Testis (tissue), 3 donors: ENCODE results near the gene NALCN. TPM values are rescaled to one million over a fixed set of nuclear protein-coding genes. Genes with fewer than 3 reads are reported as not detected.

Experiments
- DNase-seq: peaks from one replicate; pipeline ENCODE4 v3.0.0-alpha.2; 2019
- H3K27ac ChIP-seq, 2 donors: fragments of 200-600 bp; sonication (generic); one replicate each; pipeline ENCODE4 v1.5.1; 2019
- H3K27me3 ChIP-seq: fragments of 200-600 bp; sonication (generic); one replicate; pipeline ENCODE4 v1.5.1; 2019
- H3K36me3 ChIP-seq: fragments of 200-600 bp; sonication (generic); one replicate; pipeline ENCODE4 v1.5.1; 2017; ENCODE audit warnings: low read depth; ENCODE audit errors: missing control alignments
- H3K4me1 ChIP-seq: fragments of 200-600 bp; sonication (generic); one replicate; pipeline ENCODE4 v1.5.1; 2019
- H3K4me3 ChIP-seq, 2 donors: fragments of 200-600 bp; sonication (generic); one replicate each; pipeline ENCODE4 v1.5.1; 2017 to 2019
- H3K9me3 ChIP-seq: fragments of 200-600 bp; sonication (generic); one replicate; pipeline ENCODE4 v1.5.1; 2017
- CTCF ChIP-seq, 3 experiments: fragments of 450-650 bp in 2 of 3; fragments of 200-600 bp in 1 of 3; sonication (generic) in 1 of 3; IDR thresholded peaks; one replicate each; pipeline ENCODE4 v1.5.1; 2016 to 2019; ENCODE audit warnings: antibody characterized with exemption in 3 of 3, mild to moderate bottlenecking in 2 of 3, moderate library complexity in 1 of 3
- POLR2A ChIP-seq: fragments of 450-650 bp; IDR thresholded peaks from one replicate; pipeline ENCODE4 v1.6.1; 2017; ENCODE audit warnings: antibody characterized with exemption, mild to moderate bottlenecking, moderate library complexity
- WGBS, 2 donors: methylation state at CpG; one replicate each; pipeline ENCODE4 v1.1.5; 2018; 5-methylcytosine and 5-hydroxymethylcytosine counted together
- intact Hi-C: fragments of 100-400 bp; cut with DNase I; formaldehyde crosslinking; loops from one replicate; pipeline ENCODE4 v1.15.1; 2023; ENCODE audit warnings: low total_unique reads
- polyA plus RNA-seq: library from polyadenylated mRNA; stranded (reverse); fragments of 350-450 nt; fragmentation: Illumina TruSeq; extraction: RNeasy Lipid Tissue Mini Kit (QIAGEN cat#74804); gene quantifications from one replicate; pipeline ENCODE4 v1.2.3, GENCODE V29; 2014; ENCODE audit warnings: low read depth, low replicate concordance; ENCODE audit not compliant: insufficient read depth
- total RNA-seq, 2 donors: library from RNA; depleted of rRNA; stranded (reverse); fragments of >200 nt; gene quantifications; one replicate each; pipeline ENCODE4 v1.2.3, GENCODE V29; 2016

Gene NALCN
- total and polyA plus RNA-seq, 3 donors from 2014 or later: 2.9 to 4.0 (median 3.2) TPM

GRCh38 chr13:101398920-101399319 is 17.4 kb downstream of the NALCN start:
- WGBS, 2 donors: 94% methylated on average over 2 of the region's 2 CpGs
- Histone ChIP-seq H3K36me3 (no peaks in the 10 kb centered on the region), H3K27ac (no peak overlapping the region), H3K9me3 (no peaks in the 10 kb centered on the region), H3K4me1 (no peaks in the 10 kb centered on the region), H3K27me3 (no peaks in the 10 kb centered on the region), H3K4me3 (no peak overlapping the region)
- DNase-seq: no peak
- intact Hi-C loops: no loop called here
- TF ChIP-seq POLR2A (no peak), CTCF (IDR thresholded peaks at IDR 0.05) (no peak)

GRCh38 chr13:101398191-101398590 is 18.1 kb downstream of the NALCN start:
- intact Hi-C loops: no loop called here
- Histone ChIP-seq H3K4me1 (no peaks in the 10 kb centered on the region), H3K9me3 (no peaks in the 10 kb centered on the region), H3K4me3 (no peak overlapping the region), H3K36me3 (no peaks in the 10 kb centered on the region), H3K27ac (no peak overlapping the region), H3K27me3 (no peaks in the 10 kb centered on the region)
- TF ChIP-seq POLR2A (no peak), CTCF (IDR thresholded peaks at IDR 0.05) (no peak)
- no peak for DNase-seq
- WGBS, 2 donors: 74 to 79% methylated on average over 2 of the region's 2 CpGs

GRCh38 chr13:101397742-101398141 is 18.6 kb downstream of the NALCN start:
- H3K4me3 ChIP-seq: no peak overlapping the region

GRCh38 chr13:101394605-101395004 is 21.7 kb downstream of the NALCN start:
- Histone ChIP-seq H3K9me3 (no peaks in the 10 kb centered on the region), H3K36me3 (no peaks in the 10 kb centered on the region), H3K27ac (no peak overlapping the region), H3K27me3 (no peaks in the 10 kb centered on the region), H3K4me3 (no peak overlapping the region), H3K4me1 (no peaks in the 10 kb centered on the region)
- intact Hi-C loops: no loop called here
- 59 to 63% methylated on average over 2 of the region's 2 CpGs for WGBS, 2 donors
- no peak for DNase-seq
- TF ChIP-seq POLR2A (no peak), CTCF (IDR thresholded peaks at IDR 0.05) (no peak)

More at GRCh38 chr13:101397742-101398141, 18.6 kb downstream of the NALCN start:
- intact Hi-C loops: no loop called here
- no peak for TF ChIP-seq CTCF (IDR thresholded peaks at IDR 0.05)
- 48 to 58% methylated on average over 2 of the region's 2 CpGs for WGBS, 2 donors
- Histone ChIP-seq H3K27me3 (no peaks in the 10 kb centered on the region), H3K4me1 (no peaks in the 10 kb centered on the region), H3K36me3 (no peaks in the 10 kb centered on the region), H3K9me3 (no peaks in the 10 kb centered on the region), H3K27ac (no peak overlapping the region)
- no peak for DNase-seq

- H3K4me3 ChIP-seq: no peak overlapping the region
- H3K27me3 ChIP-seq: no peaks in the 10 kb centered on the region
- no peaks in the 10 kb centered on the region for H3K9me3 ChIP-seq
- no peak overlapping the region for H3K27ac ChIP-seq
- intact Hi-C loops: no loop called here
- no peaks in the 10 kb centered on the region for H3K4me1 ChIP-seq
- 79 to 98% methylated on average over 3 of the region's 3 CpGs for WGBS, 2 donors
- DNase-seq: no peak
- TF ChIP-seq POLR2A (no peak), CTCF (IDR thresholded peaks at IDR 0.05) (no peak)
- H3K36me3 ChIP-seq: no peaks in the 10 kb centered on the region
Observed at GRCh38 chr13:101393140-101393539, 23.2 kb downstream of the NALCN start.
